Measurements from ENCODE around the gene STARD9. TPM values are rescaled to one million over a fixed set of nuclear protein-coding genes. Genes with fewer than 3 reads are reported as not detected.

Gene STARD9
- total and polyA plus RNA-seq, 5 donors from 2014 or later = 0.07 to 9.8 (median 0.16) TPM

- H3K4me1 ChIP-seq (ENCODE audit: control insufficient read depth, insufficient read depth, low read length, poor library complexity, severe bottlenecking) = no peaks in the 10 kb centered on the region
- H3K27me3 ChIP-seq (ENCODE audit: control insufficient read depth, insufficient read depth, low read length) = no peaks in the 10 kb centered on the region
- H3K4me3 ChIP-seq (ENCODE audit: low read depth, low read length) = no peak overlapping the region
- Mint-ChIP-seq H3K4me3 (no peak overlapping the region), H3K4me1 (no peaks in the 10 kb centered on the region), H3K27me3 (no peaks in the 10 kb centered on the region), H3K36me3 (peaks cover 16% of the 10 kb centered on the region), H3K9me3 (no peaks in the 10 kb centered on the region), H3K27ac (peak overlapping the region in 1 of 3 donors; percentile 23)
- H3K36me3 ChIP-seq (ENCODE audit: control insufficient read depth, insufficient read depth, low read length) = peaks cover 23% of the 10 kb centered on the region
- no peak overlapping the region for H3K27ac ChIP-seq (ENCODE audit: insufficient read depth, low read length, poor library complexity, severe bottlenecking)
- no peak for DNase-seq
- ATAC-seq (ENCODE audit: low read depth in 2 of 2) = no peak
- H3K9me3 ChIP-seq (ENCODE audit: control insufficient read depth in 2 of 2, low read length in 2 of 2) = no peaks in the 10 kb centered on the region
Observed at GRCh38 chr15:42719043-42719442, 143.6 kb downstream of the STARD9 start.

GRCh38 chr15:42720071-42720470, 144.7 kb downstream of the STARD9 start:
- peaks cover 23% of the 10 kb centered on the region for H3K36me3 Mint-ChIP-seq
- ATAC-seq (ENCODE audit: low read depth in 2 of 2) (no peak), DNase-seq (no peak)
- Histone ChIP-seq H3K4me1 (ENCODE audit: control insufficient read depth, insufficient read depth, low read length, poor library complexity, severe bottlenecking) (no peaks in the 10 kb centered on the region), H3K4me3 (ENCODE audit: low read depth, low read length) (no peak overlapping the region), H3K36me3 (ENCODE audit: control insufficient read depth, insufficient read depth, low read length) (peaks cover 33% of the 10 kb centered on the region), H3K9me3 (ENCODE audit: control insufficient read depth in 2 of 2, low read length in 2 of 2) (no peaks in the 10 kb centered on the region), H3K27ac (ENCODE audit: insufficient read depth, low read length, poor library complexity, severe bottlenecking) (no peak overlapping the region), H3K27me3 (ENCODE audit: control insufficient read depth, insufficient read depth, low read length) (no peaks in the 10 kb centered on the region)
- H3K27me3 Mint-ChIP-seq = no peaks in the 10 kb centered on the region
- H3K27ac Mint-ChIP-seq = peak overlapping the region; percentile 23 to 87 (median 78)
- no peak overlapping the region for H3K4me3 Mint-ChIP-seq
- H3K9me3 Mint-ChIP-seq = no peaks in the 10 kb centered on the region
- H3K4me1 Mint-ChIP-seq = peaks cover 0 to 4% (median 0%) of the 10 kb centered on the region in 4 donors

DNA sequence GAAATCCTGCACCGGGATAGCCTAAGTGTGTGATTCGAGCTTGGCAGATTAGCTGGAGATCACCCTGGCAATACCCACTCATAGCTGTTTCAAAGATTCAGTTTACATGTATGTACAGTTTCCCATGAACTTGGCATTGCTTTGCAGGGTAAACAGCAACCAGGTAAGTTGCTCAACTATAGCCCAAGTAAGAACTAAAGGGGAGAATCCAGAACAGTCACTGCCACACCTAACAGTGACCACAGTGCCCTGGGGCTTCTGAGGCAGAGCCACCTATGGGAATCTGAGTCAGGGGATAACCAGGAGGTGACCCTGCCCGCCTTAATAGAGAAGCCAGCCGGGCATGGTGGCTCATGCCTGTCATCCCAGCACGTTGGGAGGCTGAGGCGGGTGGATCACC, 145.6 kb downstream of the STARD9 start:
- Mint-ChIP-seq H3K9me3 (no peaks in the 10 kb centered on the region), H3K27me3 (no peaks in the 10 kb centered on the region), H3K27ac (peak overlapping the region in 2 of 3 donors; percentile 38 to 55), H3K4me1 (peaks cover 0 to 4% (median 0%) of the 10 kb centered on the region in 4 donors), H3K36me3 (peaks cover 29% of the 10 kb centered on the region), H3K4me3 (no peak overlapping the region)
- no peak for ATAC-seq (ENCODE audit: low read depth in 2 of 2)
- Histone ChIP-seq H3K4me1 (ENCODE audit: control insufficient read depth, insufficient read depth, low read length, poor library complexity, severe bottlenecking) (no peaks in the 10 kb centered on the region), H3K27ac (ENCODE audit: insufficient read depth, low read length, poor library complexity, severe bottlenecking) (no peak overlapping the region), H3K9me3 (ENCODE audit: control insufficient read depth in 2 of 2, low read length in 2 of 2) (no peaks in the 10 kb centered on the region), H3K27me3 (ENCODE audit: control insufficient read depth, insufficient read depth, low read length) (no peaks in the 10 kb centered on the region), H3K36me3 (ENCODE audit: control insufficient read depth, insufficient read depth, low read length) (peaks cover 42% of the 10 kb centered on the region), H3K4me3 (ENCODE audit: low read depth, low read length) (no peak overlapping the region)
- DNase-seq = no peak

DNA sequence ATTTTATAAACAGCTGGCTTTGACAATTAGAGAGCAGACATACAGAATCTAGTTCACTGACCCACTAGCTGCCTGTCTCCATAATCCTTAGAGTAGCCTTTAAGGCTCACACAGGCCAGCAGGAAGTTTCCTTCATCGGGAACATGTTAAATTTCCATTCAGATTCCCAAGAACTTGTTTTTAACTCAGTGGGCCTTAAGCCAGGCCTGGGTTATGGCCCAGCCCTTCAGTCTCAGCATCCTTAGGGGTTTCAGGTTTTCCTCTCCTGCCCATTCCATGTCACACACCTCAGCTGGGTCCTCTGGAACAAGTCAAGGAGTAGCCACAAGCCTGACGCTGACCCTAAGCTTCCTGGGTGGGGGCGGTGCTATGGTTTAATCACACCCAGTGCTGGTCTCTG, 146.5 kb downstream of the STARD9 start:
- Mint-ChIP-seq H3K4me3 (no peak overlapping the region), H3K4me1 (peaks cover 0 to 4% (median 0%) of the 10 kb centered on the region in 4 donors), H3K27ac (peak overlapping the region in 1 of 3 donors; percentile 49), H3K27me3 (no peaks in the 10 kb centered on the region), H3K36me3 (peaks cover 34% of the 10 kb centered on the region), H3K9me3 (no peaks in the 10 kb centered on the region)
- Histone ChIP-seq H3K27ac (ENCODE audit: insufficient read depth, low read length, poor library complexity, severe bottlenecking) (no peak overlapping the region), H3K9me3 (ENCODE audit: control insufficient read depth in 2 of 2, low read length in 2 of 2) (no peaks in the 10 kb centered on the region), H3K4me3 (ENCODE audit: low read depth, low read length) (no peak overlapping the region), H3K36me3 (ENCODE audit: control insufficient read depth, insufficient read depth, low read length) (peaks cover 51% of the 10 kb centered on the region), H3K27me3 (ENCODE audit: control insufficient read depth, insufficient read depth, low read length) (no peaks in the 10 kb centered on the region), H3K4me1 (ENCODE audit: control insufficient read depth, insufficient read depth, low read length, poor library complexity, severe bottlenecking) (no peaks in the 10 kb centered on the region)
- ATAC-seq (ENCODE audit: low read depth in 2 of 2) (no peak), DNase-seq (no peak)

- H3K4me3 Mint-ChIP-seq = no peak overlapping the region
- H3K36me3 Mint-ChIP-seq = peaks cover 40% of the 10 kb centered on the region
Observed at GRCh38 chr15:42723068-42723467, 147.7 kb downstream of the STARD9 start.

DNA sequence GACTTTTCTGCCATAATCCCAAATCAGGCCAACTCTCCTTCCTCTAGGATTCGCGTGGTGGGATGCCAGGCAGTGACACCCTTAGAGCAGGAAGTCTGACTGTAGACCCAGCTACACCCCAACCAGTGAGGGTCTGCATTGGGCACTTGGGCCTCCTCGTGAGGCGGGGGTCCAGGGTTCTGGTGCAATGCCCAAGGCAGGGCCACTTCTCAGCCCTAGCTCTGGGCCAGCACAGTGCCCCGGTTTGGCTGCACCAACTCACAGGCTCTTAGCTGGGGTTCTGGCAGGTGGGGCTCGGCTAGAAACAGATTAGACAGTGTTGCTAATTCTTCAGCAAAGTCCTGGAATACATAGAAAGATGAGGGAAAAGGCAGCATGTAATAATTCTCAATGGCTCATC, 148.9 kb downstream of the STARD9 start:
- Mint-ChIP-seq H3K4me1 (peaks cover 0 to 6% (median 0%) of the 10 kb centered on the region in 4 donors), H3K27me3 (no peaks in the 10 kb centered on the region), H3K9me3 (no peaks in the 10 kb centered on the region), H3K27ac (no peak overlapping the region), H3K36me3 (peaks cover 44% of the 10 kb centered on the region), H3K4me3 (no peak overlapping the region)
- Histone ChIP-seq H3K36me3 (ENCODE audit: control insufficient read depth, insufficient read depth, low read length) (peaks cover 68% of the 10 kb centered on the region), H3K27ac (ENCODE audit: insufficient read depth, low read length, poor library complexity, severe bottlenecking) (no peak overlapping the region), H3K9me3 (ENCODE audit: control insufficient read depth in 2 of 2, low read length in 2 of 2) (no peaks in the 10 kb centered on the region), H3K27me3 (ENCODE audit: control insufficient read depth, insufficient read depth, low read length) (no peaks in the 10 kb centered on the region), H3K4me1 (ENCODE audit: control insufficient read depth, insufficient read depth, low read length, poor library complexity, severe bottlenecking) (no peaks in the 10 kb centered on the region), H3K4me3 (ENCODE audit: low read depth, low read length) (no peak overlapping the region)
- no peak for ATAC-seq (ENCODE audit: low read depth in 2 of 2)
- no peak for DNase-seq

More at GRCh38 chr15:42723068-42723467, 147.7 kb downstream of the STARD9 start:
- Mint-ChIP-seq H3K27ac (peak overlapping the region; percentile 29 to 49 (median 42)), H3K9me3 (no peaks in the 10 kb centered on the region), H3K4me1 (peaks cover 0 to 4% (median 0%) of the 10 kb centered on the region in 4 donors), H3K27me3 (no peaks in the 10 kb centered on the region)
- no peaks in the 10 kb centered on the region for H3K4me1 ChIP-seq (ENCODE audit: control insufficient read depth, insufficient read depth, low read length, poor library complexity, severe bottlenecking)
- no peaks in the 10 kb centered on the region for H3K27me3 ChIP-seq (ENCODE audit: control insufficient read depth, insufficient read depth, low read length)
- no peak overlapping the region for H3K4me3 ChIP-seq (ENCODE audit: low read depth, low read length)
- H3K27ac ChIP-seq (ENCODE audit: insufficient read depth, low read length, poor library complexity, severe bottlenecking) = no peak overlapping the region
- H3K9me3 ChIP-seq (ENCODE audit: control insufficient read depth in 2 of 2, low read length in 2 of 2) = no peaks in the 10 kb centered on the region
- H3K36me3 ChIP-seq (ENCODE audit: control insufficient read depth, insufficient read depth, low read length) = peaks cover 61% of the 10 kb centered on the region
- DNase-seq (no peak), ATAC-seq (ENCODE audit: low read depth in 2 of 2) (no peak)

DNA sequence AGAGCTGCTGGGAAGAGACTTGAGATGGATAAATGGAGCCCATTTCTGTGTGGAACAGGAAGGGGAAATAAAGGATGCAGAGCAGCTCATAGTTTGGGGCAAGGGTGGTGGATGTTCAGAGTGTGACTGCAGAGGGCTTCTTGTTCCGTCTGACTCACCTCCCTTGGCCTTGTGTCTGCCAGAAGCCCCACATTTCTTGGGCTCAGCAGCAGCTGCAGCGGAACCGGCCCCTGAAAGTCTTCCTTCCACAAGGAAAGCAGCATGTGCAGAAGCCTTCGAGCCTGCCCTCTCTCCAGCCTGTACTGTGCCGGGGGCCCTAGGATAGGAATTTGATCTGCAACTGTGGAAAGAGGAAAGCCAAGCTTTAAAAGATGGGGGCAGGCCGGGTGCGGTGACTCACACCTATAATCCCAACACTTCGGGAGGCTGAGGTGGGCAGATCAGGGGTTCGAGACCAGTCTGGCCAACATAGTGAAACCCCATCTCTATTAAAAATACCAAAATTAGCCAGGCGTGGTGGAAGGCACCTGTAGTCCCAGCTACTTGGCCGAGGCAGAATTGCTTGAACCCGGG, 150.0 kb downstream of the STARD9 start:
- Histone ChIP-seq H3K4me3 (ENCODE audit: low read depth, low read length) (no peak overlapping the region), H3K36me3 (ENCODE audit: control insufficient read depth, insufficient read depth, low read length) (peaks cover 77% of the 10 kb centered on the region), H3K4me1 (ENCODE audit: control insufficient read depth, insufficient read depth, low read length, poor library complexity, severe bottlenecking) (no peaks in the 10 kb centered on the region), H3K27ac (ENCODE audit: insufficient read depth, low read length, poor library complexity, severe bottlenecking) (no peak overlapping the region), H3K9me3 (ENCODE audit: control insufficient read depth in 2 of 2, low read length in 2 of 2) (no peaks in the 10 kb centered on the region), H3K27me3 (ENCODE audit: control insufficient read depth, insufficient read depth, low read length) (no peaks in the 10 kb centered on the region)
- peaks cover 39% of the 10 kb centered on the region for H3K36me3 Mint-ChIP-seq
- H3K27ac Mint-ChIP-seq = no peak overlapping the region
- ATAC-seq (ENCODE audit: low read depth in 2 of 2) (no peak), DNase-seq (no peak)
- peaks cover 0 to 8% (median 0%) of the 10 kb centered on the region in 4 donors for H3K4me1 Mint-ChIP-seq
- no peaks in the 10 kb centered on the region for H3K9me3 Mint-ChIP-seq
- peak overlapping the region in 1 of 4 donors; percentile 27 for H3K4me3 Mint-ChIP-seq
- no peaks in the 10 kb centered on the region for H3K27me3 Mint-ChIP-seq

DNA sequence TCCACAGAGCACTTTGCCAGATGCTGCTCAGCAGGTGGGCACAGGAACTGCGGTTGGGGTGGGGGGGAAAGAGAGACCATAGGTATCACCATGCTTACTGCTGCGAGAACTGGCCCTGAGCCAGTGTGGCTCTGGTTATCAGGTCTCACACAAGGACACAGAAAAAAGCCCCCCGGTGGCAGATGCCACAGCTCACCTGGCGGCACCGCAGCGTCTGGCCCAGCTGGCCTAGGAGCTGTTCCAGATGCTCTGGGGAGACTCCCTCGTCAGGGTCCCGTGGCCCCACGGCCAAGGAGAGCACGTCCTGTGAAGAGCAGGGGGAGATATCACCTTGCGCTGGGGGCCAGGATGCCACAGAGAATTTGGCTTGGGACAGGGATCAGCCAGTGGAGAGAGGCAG, 150.7 kb downstream of the STARD9 start:
- H3K4me3 Mint-ChIP-seq = no peak overlapping the region
- Histone ChIP-seq H3K4me1 (ENCODE audit: control insufficient read depth, insufficient read depth, low read length, poor library complexity, severe bottlenecking) (no peaks in the 10 kb centered on the region), H3K36me3 (ENCODE audit: control insufficient read depth, insufficient read depth, low read length) (peaks cover 82% of the 10 kb centered on the region), H3K4me3 (ENCODE audit: low read depth, low read length) (no peak overlapping the region), H3K9me3 (ENCODE audit: control insufficient read depth in 2 of 2, low read length in 2 of 2) (no peaks in the 10 kb centered on the region), H3K27ac (ENCODE audit: insufficient read depth, low read length, poor library complexity, severe bottlenecking) (no peak overlapping the region), H3K27me3 (ENCODE audit: control insufficient read depth, insufficient read depth, low read length) (no peaks in the 10 kb centered on the region)
- H3K9me3 Mint-ChIP-seq = no peaks in the 10 kb centered on the region
- no peaks in the 10 kb centered on the region for H3K27me3 Mint-ChIP-seq
- ATAC-seq (ENCODE audit: low read depth in 2 of 2) (no peak), DNase-seq (no peak)
- no peak overlapping the region for H3K27ac Mint-ChIP-seq
- H3K4me1 Mint-ChIP-seq = peaks cover 0 to 8% (median under 1%) of the 10 kb centered on the region in 4 donors
- H3K36me3 Mint-ChIP-seq = peaks cover 36% of the 10 kb centered on the region
